ENCODE data around the gene IMPDH2.

Gene IMPDH2

DNA sequence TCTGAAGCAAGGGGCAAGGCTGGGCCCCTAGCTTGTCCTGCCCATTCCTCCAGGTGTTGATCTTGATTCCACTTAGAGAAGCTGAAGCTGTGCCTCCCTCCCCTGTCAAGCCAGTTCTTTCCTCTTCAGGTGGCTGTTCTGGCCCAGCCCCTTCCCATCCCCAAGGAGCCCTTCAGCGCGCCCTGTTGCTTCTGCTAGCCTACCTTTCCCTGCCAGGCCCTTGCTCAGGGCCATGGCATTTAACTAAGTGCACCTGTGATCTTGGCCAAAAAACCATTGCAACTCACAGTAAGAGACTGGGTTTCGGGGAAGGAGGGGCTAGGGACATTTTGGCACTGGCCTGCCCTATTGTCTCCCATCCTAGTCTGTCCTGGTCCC is 23.9 kb downstream of the IMPDH2 start:
- no peak for DNase-seq (ENCODE audit: low spot score)
- no peak for TF ChIP-seq CTCF (IDR thresholded peaks at IDR 0.05; ENCODE audit: extremely low read depth, missing control alignments)

GRCh38 chr3:49004352-49005302 is 24.6 kb downstream of the IMPDH2 start:
- DNase-seq (ENCODE audit: low spot score) = no peak
- no peak for TF ChIP-seq CTCF (IDR thresholded peaks at IDR 0.05; ENCODE audit: extremely low read depth, missing control alignments)

DNA sequence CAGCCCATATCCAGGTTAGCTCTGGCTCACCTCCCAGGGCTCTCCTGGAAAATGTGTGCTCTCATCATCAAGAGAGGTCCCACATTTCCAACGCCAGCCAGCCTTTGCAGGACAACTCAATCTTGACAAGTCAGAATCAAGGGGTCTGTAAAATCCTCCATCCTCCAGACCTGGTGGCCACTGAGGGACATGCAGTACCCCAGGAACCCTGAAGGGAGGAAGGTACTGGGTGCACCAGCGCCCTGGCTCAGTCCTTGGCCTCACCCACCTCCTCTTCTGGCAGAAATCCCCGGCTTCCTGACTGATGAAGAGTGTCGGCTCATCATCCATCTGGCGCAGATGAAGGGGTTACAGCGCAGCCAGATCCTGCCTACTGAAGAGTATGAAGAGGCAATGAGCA is 28.0 kb downstream of the IMPDH2 start:
- DNase-seq (ENCODE audit: low spot score) = no peak
- no peak for TF ChIP-seq CTCF (IDR thresholded peaks at IDR 0.05; ENCODE audit: extremely low read depth, missing control alignments)

DNA sequence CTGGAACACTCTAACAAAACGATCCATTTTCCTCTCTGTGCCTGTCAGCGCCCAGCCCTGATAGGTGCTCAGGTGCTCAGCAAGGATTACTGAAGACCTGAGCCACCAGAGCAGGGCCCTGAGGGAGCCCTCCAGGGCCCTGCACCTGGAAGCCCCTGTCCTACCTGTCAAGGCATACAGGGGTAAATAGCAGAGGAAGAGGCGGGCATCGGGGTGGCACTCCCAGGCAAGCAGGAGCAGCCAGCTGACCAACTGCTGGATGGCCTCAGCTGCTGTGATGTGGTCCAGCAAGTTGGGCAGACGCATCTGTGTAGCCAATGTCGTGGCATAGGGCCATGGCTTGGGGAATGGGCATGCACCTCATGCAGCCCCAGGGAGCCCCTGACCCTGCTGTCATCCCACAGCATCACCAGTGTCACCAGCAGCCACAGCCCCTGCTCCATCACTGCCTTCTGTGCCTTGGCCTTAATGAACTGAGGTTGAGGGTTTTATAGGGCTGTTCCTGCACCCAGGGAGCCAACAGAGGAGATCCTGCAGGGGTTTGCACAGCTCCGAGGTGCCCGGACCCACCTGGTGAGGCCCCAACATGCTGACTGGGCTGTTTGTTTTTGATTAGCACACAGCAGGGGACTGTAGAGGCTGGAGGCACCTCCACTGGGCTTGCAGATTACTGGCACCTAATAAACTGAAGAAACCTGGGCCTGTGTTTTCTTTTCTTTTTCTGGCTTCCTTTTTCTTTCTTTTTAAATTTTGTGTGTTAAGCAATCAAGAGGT is 29.9 kb downstream of the IMPDH2 start:
- no peak for TF ChIP-seq CTCF (IDR thresholded peaks at IDR 0.05; ENCODE audit: extremely low read depth, missing control alignments)
- no peak for DNase-seq (ENCODE audit: low spot score)

DNA sequence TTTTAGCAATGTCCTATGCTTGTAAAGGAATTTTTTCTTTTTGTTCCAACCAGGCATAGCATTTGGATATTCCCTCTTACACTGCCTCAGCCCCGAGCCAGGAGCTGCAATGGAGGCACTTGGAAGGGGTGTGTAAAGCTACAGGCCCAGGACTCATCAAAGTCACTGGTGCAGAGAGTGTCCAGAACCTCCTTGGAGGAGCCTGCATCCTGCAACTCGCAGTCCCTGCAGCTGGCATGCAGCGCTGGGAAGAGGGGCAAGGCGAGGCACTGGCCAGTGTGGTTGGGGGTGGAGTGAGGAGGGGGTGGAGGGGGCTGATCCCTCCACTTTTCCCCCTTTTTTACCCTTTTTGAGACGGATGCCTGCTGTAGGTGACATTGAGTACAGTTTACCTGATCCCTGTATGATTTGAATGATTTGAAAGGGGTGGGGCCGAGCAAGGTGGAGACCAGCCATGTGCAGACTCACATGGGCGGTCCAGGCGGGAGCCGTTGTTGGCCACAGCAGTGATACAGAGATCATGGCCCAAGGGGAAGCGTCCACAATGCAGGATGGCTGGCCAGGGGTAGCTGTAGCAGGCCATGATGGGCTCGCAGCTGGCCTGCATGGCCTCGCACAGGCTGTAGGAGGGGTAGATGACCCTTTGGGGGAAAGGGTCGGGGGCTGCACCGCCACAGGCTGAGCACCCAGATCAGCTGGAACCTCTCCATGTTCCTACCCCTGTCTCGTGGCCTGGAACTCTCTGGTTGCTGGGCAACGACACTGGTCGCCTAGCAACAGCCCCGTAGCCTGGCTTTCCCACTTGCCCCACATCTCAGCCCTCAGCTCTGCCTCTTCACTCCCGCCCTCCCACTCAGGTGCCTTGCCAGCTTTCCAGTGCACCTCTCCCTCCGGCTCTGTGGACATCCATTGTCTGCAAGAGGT is 31.2 kb downstream of the IMPDH2 start:
- TF ChIP-seq CTCF (IDR thresholded peaks at IDR 0.05; ENCODE audit: extremely low read depth, missing control alignments) = no peak
- DNase-seq (ENCODE audit: low spot score) = no peak

DNA sequence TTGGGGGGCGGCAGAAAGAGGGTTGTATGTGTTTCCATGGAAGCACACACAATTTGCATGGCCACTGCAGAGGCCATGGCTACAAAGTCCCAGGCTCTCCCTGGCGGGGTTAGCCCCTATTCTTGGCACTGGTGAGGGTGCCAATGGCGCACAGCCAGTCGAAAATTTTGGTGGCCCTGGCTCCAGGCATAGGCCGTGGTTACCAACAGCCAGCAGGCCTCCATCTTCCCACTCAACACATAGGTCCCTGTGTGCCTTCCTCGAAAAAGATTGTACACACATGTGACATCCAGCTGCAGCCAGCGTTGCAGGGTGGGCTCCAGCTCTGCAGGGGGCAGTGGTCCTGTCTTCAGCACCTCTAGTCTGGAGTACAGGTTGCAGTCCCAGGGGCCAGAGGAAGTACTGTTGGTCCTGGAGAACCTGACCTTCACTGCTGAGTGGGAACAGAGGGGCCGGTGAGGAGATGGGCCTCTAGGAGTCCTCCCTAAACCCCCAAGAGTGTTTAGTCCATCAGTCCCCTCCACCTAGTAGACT is 32.0 kb downstream of the IMPDH2 start:
- no peak for DNase-seq (ENCODE audit: low spot score)

More for the DNA sequence above, 32.0 kb downstream of the IMPDH2 start:
- TF ChIP-seq CTCF (IDR thresholded peaks at IDR 0.05; ENCODE audit: extremely low read depth, missing control alignments) = no peak
